Spleen (tissue), 11 donors: ENCODE results near the gene TECTA. TPM values are rescaled to one million over a fixed set of nuclear protein-coding genes. Genes with fewer than 3 reads are reported as not detected.

Experiments used
- DNase-seq: peaks from one replicate; pipeline ENCODE4 v3.0.0-alpha.2; 2020
- H3K27ac ChIP-seq, 8 donors: fragments of 200-600 bp; sonication (generic) in 7 of 8; 1 replicate in 4 of 8; 2 replicates in 4 of 8; pipeline versions ENCODE4 v1.5.0 to v1.8.0; 2016 to 2021; ENCODE audit warnings: inconsistent platforms in 4 of 8, mild to moderate bottlenecking in 4 of 8, moderate library complexity in 1 of 8
- H3K27me3 ChIP-seq, 7 donors: fragments of 200-600 bp; sonication (generic) in 6 of 7; replicated peaks in 1 of 7; 1 replicate in 4 of 7; 2 replicates in 3 of 7; pipeline versions ENCODE4 v1.5.0 to v1.8.0; 2016 to 2021; ENCODE audit warnings: inconsistent platforms in 3 of 7, mild to moderate bottlenecking in 1 of 7
- H3K36me3 ChIP-seq, 6 donors: fragments of 200-600 bp; sonication (generic) in 5 of 6; 1 replicate in 4 of 6; 2 replicates in 2 of 6; pipeline versions ENCODE4 v1.5.0 to v1.8.0; 2016 to 2021; ENCODE audit warnings: inconsistent platforms in 2 of 6
- H3K4me1 ChIP-seq, 6 donors: fragments of 200-600 bp; sonication (generic) in 5 of 6; 1 replicate in 3 of 6; 2 replicates in 3 of 6; pipeline versions ENCODE4 v1.5.0 to v1.8.0; 2016 to 2021; ENCODE audit warnings: inconsistent platforms in 3 of 6
- H3K4me3 ChIP-seq, 8 donors: fragments of 200-600 bp; sonication (generic) in 7 of 8; 1 replicate in 4 of 8; 2 replicates in 4 of 8; pipeline versions ENCODE4 v1.5.0 to v1.8.0; 2016 to 2021; ENCODE audit warnings: inconsistent platforms in 4 of 8, mild to moderate bottlenecking in 4 of 8, moderate library complexity in 2 of 8
- H3K9me3 ChIP-seq, 8 donors: fragments of 200-600 bp; sonication (generic) in 7 of 8; 1 replicate in 4 of 8; 2 replicates in 4 of 8; pipeline versions ENCODE4 v1.5.0 to v1.8.0; 2016 to 2021; ENCODE audit warnings: inconsistent platforms in 4 of 8
- POLR2A ChIP-seq, 3 donors: fragments of 450-650 bp; IDR thresholded peaks; one replicate each; pipeline ENCODE4 v1.5.1; 2017; ENCODE audit warnings: antibody characterized with exemption in 3 of 3, mild to moderate bottlenecking in 1 of 3
- POLR2AphosphoS5 ChIP-seq, 3 donors: sonication (generic); formaldehyde crosslinking; IDR thresholded peaks; one replicate each; pipeline ENCODE4 v1.5.1; 2017; ENCODE audit warnings: antibody characterized with exemption in 3 of 3
- WGBS, 5 donors: extraction: QIAGEN DNeasy Blood & Tissue Kit in 3 of 5; methylation state at CpG; one replicate each; pipeline versions ENCODE4 v1.1.5 to v1.1.7; 2013 to 2018; 5-methylcytosine and 5-hydroxymethylcytosine counted together
- intact Hi-C: fragments of 100-400 bp; cut with DNase I; formaldehyde crosslinking; loops from one replicate; pipeline ENCODE4 v1.15.0; 2023; ENCODE audit warnings: low total_unique reads
- polyA plus RNA-seq, 3 donors: library from polyadenylated mRNA; stranded (reverse); fragments of 200-250 nt; gene quantifications; one replicate each; pipeline ENCODE4 v1.2.1, GENCODE V29; 2013
- total RNA-seq, 7 donors: library from RNA; depleted of rRNA in 3 of 7; stranded (reverse); fragments of >200 nt in 3 of 7; fragmentation: NEBNext Ultra II Directional in 4 of 7; extraction: Animal tissue kit (Norgen Biotek cat#: 25700) in 4 of 7; gene quantifications; one replicate each; pipeline versions ENCODE4 v1.1.0 to v1.2.1, GENCODE V29; 2016 to 2021
- TF ChIP-seq, protein P1 (sequence below), 11 experiments: fragments of 200-600 bp in 7 of 11; fragments of 450-650 bp in 4 of 11; sonication (generic) in 4 of 11; IDR thresholded peaks in 8 of 11; conservative IDR thresholded peaks in 3 of 11; 1 replicate in 7 of 11; 2 replicates in 4 of 11; pipeline versions ENCODE4 v1.4.0 to v1.8.0; 2016 to 2021; ENCODE audit warnings: antibody characterized with exemption in 11 of 11, inconsistent platforms in 4 of 11, mild to moderate bottlenecking in 1 of 11
- donor health status: healthy with polysubstance abuse.
- donor health status: DM: no; HTN: no; CAD: no; lungs with moderate emphysema.
- donor health status: DM: no; HTN: no; CAD: no.
- donor health status: Bipolar disorder and iron deficiency.
- donor health status: healthy.
- donor health status: DM: no; HTN: no; CAD: no.
- donor health status: DM: yes; HTN: yes; CAD: no.

TECTA gene
- total and polyA plus RNA-seq, 10 donors, result 0.15 to 3.3 (median 0.81) TPM

DNA sequence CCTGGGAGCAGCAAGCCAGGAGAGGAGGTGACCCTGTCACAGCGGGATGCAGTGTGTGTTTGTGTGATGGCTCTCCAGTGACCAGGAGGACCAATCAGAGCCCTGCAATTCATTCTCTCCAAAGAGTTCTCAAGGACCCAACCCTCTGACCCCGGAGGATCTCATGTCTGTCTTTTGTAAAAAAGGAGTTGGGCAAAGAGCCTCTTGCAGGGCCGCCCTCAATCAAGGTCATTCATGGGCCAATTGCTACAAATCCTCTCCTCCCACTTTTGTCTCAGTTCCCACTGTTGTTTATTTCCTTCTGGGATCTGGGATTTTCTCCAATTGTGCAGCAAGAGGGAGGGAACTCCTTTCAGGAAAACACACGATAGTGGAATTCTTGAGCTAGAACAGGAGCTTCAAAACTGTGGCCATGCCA is 4.0 kb downstream of the TECTA start:
- no peaks in the 10 kb centered on the region for H3K36me3 ChIP-seq
- intact Hi-C loops, result no loop called here
- peaks cover 0 to 8% (median 0%) of the 10 kb centered on the region in 6 donors for H3K4me1 ChIP-seq
- no peak overlapping the region for H3K4me3 ChIP-seq
- TF ChIP-seq POLR2AphosphoS5 (IDR thresholded peaks at IDR 0.05) (no peak), POLR2A (IDR thresholded peaks at IDR 0.05) (no peak)
- TF ChIP-seq, protein P1, sequence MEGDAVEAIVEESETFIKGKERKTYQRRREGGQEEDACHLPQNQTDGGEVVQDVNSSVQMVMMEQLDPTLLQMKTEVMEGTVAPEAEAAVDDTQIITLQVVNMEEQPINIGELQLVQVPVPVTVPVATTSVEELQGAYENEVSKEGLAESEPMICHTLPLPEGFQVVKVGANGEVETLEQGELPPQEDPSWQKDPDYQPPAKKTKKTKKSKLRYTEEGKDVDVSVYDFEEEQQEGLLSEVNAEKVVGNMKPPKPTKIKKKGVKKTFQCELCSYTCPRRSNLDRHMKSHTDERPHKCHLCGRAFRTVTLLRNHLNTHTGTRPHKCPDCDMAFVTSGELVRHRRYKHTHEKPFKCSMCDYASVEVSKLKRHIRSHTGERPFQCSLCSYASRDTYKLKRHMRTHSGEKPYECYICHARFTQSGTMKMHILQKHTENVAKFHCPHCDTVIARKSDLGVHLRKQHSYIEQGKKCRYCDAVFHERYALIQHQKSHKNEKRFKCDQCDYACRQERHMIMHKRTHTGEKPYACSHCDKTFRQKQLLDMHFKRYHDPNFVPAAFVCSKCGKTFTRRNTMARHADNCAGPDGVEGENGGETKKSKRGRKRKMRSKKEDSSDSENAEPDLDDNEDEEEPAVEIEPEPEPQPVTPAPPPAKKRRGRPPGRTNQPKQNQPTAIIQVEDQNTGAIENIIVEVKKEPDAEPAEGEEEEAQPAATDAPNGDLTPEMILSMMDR (IDR thresholded peaks at IDR 0.05 in 8 of 11, conservative IDR thresholded peaks at IDR 0.05 in 3 of 11), result no peak
- H3K27ac ChIP-seq, result peak overlapping the region in 4 of 8 donors; percentile 33 to 60 (median 54)
- no peak for DNase-seq
- no peaks in the 10 kb centered on the region for H3K9me3 ChIP-seq
- H3K27me3 ChIP-seq, result no peaks in the 10 kb centered on the region
- WGBS, 5 donors, result 55 to 71% (median 62%) methylated on average over 4 of the region's 4 CpGs

DNA sequence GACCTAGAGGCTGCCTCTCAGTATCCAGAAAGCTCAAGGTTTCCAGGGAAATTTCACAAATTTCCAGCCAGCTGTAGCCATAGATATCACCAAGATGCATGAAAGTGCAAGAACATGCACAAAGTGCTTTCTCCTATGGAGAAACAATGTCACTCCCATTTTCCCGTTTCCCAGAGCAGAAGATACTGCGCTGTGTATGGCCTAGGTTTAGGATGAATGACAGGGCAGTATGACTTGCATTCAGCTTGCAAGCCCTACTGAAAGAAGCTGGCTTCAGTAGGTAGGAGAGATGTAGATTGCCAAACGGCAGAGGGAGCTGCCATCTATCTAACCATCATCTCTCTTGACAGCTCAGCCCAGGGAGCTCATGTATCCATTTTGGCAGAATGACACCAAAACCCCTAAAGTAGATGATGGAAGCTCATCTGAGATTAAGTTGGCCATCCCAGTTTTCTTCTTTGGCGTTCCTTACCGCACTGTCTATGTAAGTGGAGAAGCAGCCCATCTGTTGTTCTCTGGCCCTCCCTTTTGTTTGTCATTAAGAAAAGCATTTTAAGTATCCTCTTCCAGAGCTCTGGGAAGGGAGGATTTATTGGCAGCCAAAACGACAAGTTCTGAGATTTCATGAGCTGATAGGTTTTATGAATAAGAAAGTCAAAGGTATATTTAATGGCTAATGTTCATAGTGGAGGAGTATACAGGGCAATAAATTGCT is 4.6 kb downstream of the TECTA start:
- intact Hi-C loops, result no loop called here

DNA sequence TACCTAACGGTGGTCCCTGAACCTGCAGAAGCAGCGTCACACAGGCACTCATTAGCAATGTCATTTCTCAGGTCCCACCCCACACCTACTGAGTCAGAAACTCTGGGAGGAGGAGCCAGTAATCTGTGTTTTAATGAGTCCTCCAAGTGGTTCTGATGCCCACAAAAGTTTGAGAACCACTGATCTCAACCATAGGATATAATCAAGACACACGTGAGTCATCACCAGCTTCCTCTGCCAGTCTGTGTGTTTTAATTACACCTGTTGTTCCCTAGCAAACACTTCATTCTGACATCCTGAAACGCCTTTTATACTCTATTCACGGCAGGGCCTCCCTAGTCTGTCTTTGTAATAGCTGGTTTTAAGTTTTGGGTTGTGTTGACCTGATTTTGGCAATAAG is 5.8 kb downstream of the TECTA start:
- DNase-seq, result no peak
- H3K36me3 ChIP-seq, result no peaks in the 10 kb centered on the region
- no peaks in the 10 kb centered on the region for H3K27me3 ChIP-seq
- H3K27ac ChIP-seq, result no peak overlapping the region
- intact Hi-C loops, result no loop called here
- no peak overlapping the region for H3K4me3 ChIP-seq
- 70 to 86% (median 80%) methylated on average over 5 of the region's 5 CpGs for WGBS, 5 donors
- no peak for TF ChIP-seq POLR2A (IDR thresholded peaks at IDR 0.05)
- no peak for TF ChIP-seq POLR2AphosphoS5 (IDR thresholded peaks at IDR 0.05)
- TF ChIP-seq, protein P1 (IDR thresholded peaks at IDR 0.05 in 8 of 11, conservative IDR thresholded peaks at IDR 0.05 in 3 of 11), result no peak
- H3K4me1 ChIP-seq, result peaks cover 0 to 8% (median under 1%) of the 10 kb centered on the region in 6 donors
- H3K9me3 ChIP-seq, result no peaks in the 10 kb centered on the region

More for the DNA sequence above, 4.6 kb downstream of the TECTA start:
- 76 to 86% (median 81%) methylated on average over 6 of the region's 6 CpGs for WGBS, 5 donors
- no peaks in the 10 kb centered on the region for H3K27me3 ChIP-seq
- H3K4me1 ChIP-seq, result peaks cover 0 to 8% (median 0%) of the 10 kb centered on the region in 6 donors
- no peak overlapping the region for H3K4me3 ChIP-seq
- DNase-seq, result no peak
- TF ChIP-seq POLR2AphosphoS5 (IDR thresholded peaks at IDR 0.05) (no peak), POLR2A (IDR thresholded peaks at IDR 0.05) (no peak)
- TF ChIP-seq, protein P1 (IDR thresholded peaks at IDR 0.05 in 8 of 11, conservative IDR thresholded peaks at IDR 0.05 in 3 of 11), result no peak
- H3K9me3 ChIP-seq, result no peaks in the 10 kb centered on the region
- H3K27ac ChIP-seq, result peak overlapping the region in 5 of 8 donors; percentile 33 to 60 (median 52)
- no peaks in the 10 kb centered on the region for H3K36me3 ChIP-seq

DNA sequence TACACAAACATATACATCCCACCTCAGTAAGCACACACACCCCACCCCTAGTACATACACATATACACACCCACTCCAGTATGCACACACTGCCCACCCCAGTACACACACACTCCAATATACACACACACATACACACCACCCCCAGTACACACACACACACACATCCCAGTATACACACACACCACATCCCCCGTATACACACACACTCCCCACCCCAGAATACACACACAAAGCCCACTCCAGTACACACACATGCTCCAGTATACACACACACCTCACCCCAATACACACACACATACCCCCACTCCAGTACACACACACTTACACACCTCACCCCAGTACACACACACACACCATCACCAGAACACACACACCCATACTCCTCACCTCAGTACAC is 7.4 kb downstream of the TECTA start:
- intact Hi-C loops, result no loop called here
- TF ChIP-seq, protein P1 (IDR thresholded peaks at IDR 0.05 in 8 of 11, conservative IDR thresholded peaks at IDR 0.05 in 3 of 11), result no peak
- no peak for TF ChIP-seq POLR2AphosphoS5 (IDR thresholded peaks at IDR 0.05)
- TF ChIP-seq POLR2A (IDR thresholded peaks at IDR 0.05), result no peak
- H3K4me3 ChIP-seq, result no peak overlapping the region
- 52 to 95% (median 63%) methylated on average over 1 of the region's 1 CpG for WGBS, 5 donors
- H3K4me1 ChIP-seq, result peaks cover 0 to 17% (median 8%) of the 10 kb centered on the region in 6 donors
- peaks cover 0 to 8% (median 0%) of the 10 kb centered on the region in 7 donors for H3K27me3 ChIP-seq
- H3K27ac ChIP-seq, result no peak overlapping the region
- no peaks in the 10 kb centered on the region for H3K9me3 ChIP-seq
- H3K36me3 ChIP-seq, result no peaks in the 10 kb centered on the region
- DNase-seq, result no peak
